Measurements from ENCODE around the gene PRG2.
"Not testable (repeated sequence)": the region's sequence is repeated elsewhere in the genome, so short reads cannot be mapped to it uniquely, and the experiment has no call there.

Gene PRG2

DNA sequence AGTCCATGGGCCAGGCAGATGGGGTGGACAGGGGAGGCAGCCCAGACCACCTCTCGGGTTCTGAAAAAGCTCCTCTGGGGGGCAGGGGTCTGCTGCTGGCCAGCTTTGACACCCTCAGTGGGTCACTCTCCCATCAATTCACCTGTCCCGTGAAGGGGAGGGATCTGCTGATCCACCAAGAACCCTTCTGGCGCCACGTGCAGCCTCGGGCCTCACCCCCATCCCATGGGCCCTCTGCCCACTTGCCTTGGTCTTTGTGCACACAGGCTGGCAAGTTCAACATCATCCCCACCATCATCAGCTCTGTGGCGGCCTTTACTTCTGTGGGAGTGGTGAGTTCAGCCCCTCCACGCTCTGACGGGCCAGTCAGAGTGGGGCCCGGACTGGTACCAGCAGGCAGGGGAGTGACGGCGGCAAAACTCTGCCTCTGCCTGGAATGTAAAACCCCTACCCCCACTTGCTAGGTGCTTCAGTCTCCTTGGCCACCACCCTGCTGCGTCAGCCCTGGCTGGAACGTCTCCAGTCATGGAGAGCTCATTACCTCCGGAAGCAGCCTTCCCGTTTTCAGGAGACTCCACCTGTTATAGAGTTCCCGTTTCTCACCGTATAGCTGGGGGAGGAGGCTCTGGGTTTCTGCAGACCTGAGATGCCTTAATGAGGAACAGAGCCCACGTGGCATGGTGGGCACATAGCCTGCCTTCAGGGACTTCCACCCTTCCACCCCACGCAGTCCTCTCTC lies 22.2 kb downstream of the PRG2 start:
- no peak for DNase-seq (ENCODE audit: low read depth)

DNA sequence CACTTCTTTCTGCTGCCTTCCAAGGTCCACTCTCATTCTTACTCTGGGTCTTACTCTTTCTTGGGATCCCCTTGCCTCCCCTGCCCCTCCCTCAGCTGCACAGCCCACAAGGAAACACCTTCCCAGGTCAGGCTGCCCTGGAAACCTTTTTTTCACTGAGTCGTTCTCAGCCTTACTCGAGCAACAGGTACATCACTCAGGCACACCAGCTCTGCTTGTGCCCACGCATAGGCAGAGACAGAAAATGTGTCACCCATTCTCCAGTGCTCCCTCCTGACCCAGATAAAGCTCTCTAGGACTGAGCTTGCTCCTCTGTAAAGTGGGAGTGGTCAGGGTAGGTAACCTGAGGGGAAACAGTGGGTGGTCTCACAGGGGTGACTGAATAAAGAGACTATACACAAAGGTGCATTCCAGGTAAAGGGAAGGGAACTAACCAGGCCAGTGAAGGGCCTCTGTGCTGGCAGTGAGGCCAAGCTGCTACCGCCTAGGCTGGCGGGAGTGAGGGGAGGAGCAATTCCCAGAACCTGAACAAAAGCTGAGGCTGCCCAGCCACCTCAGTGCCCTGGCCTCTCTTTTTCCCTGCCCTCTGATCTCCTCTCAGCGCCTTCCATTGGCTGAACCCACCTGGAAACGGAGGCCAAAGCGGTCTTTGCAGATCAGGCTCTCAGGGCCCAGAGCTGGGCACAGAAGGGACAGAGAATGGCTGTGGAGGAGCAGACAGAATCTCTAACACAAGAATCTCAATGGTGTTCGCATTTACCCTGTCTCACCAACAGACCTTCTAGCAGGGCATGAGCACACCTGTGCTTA lies 25.4 kb downstream of the PRG2 start:
- DNase-seq (ENCODE audit: low read depth), result no peak

DNA sequence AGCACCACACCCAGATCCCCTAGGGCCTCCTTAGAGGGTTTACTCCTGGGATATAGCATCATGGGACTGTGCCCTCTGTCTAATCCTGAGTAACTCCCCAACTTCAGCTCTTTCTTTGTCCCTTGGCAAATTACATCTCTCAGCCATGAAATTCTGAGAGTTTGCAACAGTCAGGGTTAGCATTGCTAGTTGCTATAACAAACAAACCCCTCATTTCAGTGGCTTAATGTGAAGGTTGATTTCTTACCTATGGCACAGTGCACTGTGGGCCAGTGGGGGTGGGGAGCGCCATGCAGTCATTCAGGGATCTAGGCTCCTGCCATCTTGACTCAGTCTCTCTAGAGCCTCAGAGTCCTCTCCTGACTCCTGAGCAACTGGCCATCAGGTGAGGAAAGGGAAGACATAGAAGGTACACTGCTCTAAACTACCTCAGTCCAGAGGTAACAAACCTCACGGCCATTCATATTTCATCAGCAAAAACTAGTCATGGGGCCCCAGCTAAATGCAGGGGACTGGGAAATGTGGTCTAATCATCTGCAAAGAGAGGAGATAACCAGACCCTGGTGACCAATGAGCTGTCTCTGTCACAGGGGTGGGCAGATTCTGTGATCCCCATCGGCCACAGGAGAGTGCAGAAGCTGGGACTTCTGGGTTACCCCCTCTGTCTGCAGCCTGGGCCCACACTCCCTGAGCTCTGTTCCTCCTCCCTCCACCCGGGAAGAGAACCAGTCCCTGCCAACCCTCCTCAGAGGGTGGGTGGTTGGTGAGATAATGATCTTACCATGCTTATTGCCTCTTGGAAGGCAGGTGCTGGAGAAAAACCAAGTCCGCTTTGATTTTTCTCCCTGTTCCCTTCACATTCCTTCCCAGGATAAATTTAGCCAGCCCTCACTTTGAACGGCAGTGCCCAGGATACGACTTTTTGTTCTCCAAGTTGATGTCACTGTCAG lies 27.0 kb downstream of the PRG2 start:
- DNase-seq (ENCODE audit: low read depth), result no peak

DNA sequence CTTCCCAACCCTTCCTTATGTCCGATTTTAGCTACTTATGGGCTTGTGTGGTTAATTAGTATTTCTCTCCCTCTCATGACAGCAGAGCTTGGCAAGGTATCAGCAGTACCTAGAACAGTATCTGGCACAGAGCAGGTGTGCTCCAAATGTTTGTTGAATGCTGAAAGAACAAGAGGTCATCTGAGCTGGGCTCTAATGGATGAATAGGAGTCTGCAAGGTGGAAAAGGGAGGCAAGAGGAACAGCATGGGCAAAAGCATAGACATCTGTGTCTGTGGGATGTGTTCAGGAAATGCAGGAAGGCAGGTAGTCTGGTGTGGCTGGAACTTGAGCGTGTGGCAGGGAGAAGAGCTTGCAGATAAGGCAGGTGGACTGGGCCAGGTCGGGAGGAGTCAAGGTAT lies 28.5 kb downstream of the PRG2 start:
- DNase-seq (ENCODE audit: low read depth), result no peak

DNA sequence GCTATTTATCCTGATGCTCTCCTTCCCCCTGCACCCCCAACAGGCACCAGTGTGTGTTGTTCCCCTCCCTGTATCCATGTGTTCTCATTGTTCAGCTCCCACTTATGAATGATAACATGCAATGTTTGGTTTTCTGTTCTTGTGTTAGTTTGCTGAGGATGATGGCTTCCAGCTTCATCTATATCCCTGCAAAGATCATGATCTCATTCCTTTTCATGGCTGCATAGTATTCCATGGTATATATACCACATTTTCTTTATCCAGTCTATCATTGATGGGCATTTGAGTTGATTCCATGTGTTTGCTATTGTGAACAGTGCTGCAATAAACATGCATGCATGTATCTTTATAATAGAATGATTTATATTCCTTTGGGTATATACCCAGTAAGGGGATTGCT lies 29.0 kb downstream of the PRG2 start:
- DNase-seq (ENCODE audit: low read depth), result not testable (repeated sequence)

DNA sequence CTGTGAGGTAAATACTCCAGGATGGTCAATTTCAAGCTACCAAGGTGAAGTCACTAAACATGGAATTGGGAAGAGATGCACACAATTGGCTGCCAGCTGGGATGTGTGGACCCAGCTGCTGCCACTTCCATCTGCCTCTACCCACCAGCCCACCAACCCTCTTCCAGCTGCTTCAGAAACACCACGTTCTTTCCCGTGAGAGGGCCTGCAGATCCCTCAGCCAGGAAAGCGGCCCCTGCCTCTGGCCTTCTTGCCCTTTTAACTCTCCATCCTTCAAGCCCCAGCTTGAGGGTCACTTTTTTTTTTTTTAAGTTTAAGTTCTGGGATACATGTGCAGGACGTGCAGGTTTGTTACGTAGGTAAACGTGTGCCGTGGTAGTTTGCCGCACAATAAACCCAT lies 29.5 kb downstream of the PRG2 start:
- no peak for DNase-seq (ENCODE audit: low read depth)

DNA sequence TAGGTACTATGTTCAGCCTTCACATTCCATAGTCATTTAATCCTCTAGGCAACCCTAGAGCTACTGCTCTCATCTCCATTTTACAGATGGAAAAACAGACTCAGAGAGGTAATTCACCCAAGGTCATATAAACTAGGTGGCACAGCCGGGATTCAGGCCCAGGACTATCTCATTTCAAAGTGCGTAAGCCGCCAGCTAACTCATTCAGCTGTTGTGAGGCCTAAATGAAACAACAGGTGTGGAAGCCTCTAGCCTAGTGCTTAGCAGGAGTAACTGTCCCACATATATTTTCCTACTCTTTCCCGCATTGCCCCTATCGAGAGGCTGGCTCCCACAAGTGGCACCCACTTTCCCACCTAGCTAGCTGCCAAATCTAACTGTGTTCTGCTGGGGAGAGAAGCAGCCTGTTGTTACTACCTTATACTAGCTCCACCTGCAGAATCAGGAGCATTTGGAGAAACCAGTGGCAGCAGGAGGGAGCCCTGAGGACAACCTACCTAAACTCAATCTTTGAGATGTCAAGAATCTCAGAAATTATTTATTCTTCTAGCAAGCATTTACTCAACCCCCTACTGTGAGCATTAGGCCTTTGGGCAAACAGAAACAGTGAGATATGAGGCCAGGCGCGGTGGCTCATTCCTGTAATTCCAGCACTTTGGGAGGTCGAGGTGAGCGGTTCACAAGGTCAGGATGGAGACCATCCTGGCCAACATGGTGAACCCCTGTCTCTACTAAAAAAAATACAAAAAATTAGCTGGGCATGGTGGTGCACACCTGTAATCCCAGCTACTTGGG lies 30.4 kb downstream of the PRG2 start:
- no peak for DNase-seq (ENCODE audit: low read depth)

DNA sequence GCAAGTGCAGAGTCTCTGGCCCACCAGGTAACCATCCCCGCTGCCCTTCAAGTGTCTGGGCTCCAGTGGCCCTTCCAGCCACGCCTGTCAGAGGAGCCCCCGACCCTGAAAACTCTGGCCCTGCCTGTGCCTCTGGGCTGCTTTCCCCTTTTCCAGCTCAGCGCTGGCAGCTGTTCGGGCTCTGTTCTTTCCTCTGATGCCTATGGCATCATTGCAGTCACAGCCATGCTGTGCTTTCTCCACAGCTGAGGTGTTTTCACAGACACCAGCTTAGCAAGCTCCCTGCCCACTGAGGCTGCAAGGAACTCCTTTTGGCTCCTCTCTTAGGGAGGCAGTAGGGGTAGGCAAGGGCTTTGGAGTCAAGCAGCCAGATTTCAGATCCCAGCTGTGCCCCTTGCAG lies 31.1 kb downstream of the PRG2 start:
- no peak for DNase-seq (ENCODE audit: low read depth)

DNA sequence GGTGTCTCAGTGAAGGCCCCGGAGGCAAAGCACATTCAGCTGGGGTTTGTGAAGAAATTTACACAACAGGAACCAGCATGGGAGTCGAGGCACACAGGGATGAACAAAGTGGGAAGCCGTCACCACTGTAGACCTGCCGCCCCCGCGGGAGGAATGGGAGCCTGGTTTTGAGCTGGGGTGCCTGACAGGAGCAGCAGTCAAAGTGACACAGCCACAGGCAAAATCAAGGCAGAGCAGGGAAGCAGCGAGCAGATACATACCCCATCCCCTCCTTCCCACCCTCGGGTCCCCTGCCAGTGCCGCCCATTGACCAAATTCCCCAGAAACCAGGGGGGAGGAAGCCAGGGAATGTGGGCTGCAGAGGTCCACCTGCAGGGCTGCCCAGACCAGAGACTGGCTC lies 31.5 kb downstream of the PRG2 start:
- DNase-seq (ENCODE audit: low read depth), result no peak

DNA sequence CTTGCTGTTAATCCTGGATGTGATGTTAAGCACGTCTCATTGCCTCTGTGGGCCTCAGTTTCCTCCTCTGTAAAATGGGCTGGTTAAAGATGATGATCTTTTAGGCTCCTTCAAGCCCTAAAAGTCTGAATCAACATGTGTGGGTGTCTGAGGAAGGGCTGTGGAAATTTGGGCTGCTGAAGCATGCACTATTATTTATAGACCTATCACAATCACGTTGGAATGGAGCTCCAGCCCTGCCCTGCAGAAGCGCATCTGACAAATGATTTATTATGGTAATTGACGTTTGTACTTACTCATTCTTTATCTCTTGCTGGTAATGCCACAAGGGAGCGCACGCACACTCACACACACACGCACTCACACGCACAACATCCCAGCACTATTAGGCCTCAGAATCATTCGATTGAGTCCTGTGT lies 31.9 kb downstream of the PRG2 start:
- DNase-seq (ENCODE audit: low read depth), result no peak

DNA sequence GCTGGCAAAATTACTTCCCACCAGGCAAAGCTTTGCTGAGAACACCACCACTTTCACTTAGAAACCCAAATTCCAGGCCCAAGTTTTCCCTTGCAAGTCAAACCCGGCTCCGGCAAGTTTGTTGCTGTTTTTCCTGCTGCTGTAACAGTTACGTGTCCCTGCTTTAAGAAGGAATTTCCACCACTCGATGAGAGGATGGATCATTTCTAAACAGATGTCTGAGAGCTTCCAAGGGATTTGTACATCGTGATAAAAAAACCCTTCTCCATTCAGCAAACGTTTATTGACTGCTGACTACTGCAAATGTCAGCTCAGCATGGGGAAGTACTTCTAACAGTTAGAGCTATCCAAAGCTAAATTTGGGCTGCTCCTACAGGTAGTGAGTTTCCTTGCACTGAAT lies 32.6 kb downstream of the PRG2 start:
- DNase-seq (ENCODE audit: low read depth), result no peak

DNA sequence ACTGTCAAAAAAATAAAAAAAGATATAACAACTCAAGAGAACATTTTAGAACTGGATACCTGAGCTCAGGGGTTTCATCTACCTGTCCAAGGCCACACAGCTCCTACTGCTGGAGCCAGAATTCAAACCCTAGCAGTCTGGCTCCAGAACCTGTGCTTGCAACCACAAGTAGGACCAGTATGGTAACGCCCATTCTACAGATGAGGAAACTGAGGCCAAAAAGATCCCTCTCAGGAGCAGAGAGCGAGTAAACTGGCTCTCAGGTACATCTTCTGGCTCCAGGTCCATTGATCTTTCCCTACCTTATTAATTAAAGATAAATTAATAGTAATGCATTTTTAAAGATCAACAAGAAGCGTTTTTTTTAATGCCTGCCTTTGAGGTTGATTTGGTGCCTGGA lies 33.1 kb downstream of the PRG2 start:
- no peak for DNase-seq (ENCODE audit: low read depth)

DNA sequence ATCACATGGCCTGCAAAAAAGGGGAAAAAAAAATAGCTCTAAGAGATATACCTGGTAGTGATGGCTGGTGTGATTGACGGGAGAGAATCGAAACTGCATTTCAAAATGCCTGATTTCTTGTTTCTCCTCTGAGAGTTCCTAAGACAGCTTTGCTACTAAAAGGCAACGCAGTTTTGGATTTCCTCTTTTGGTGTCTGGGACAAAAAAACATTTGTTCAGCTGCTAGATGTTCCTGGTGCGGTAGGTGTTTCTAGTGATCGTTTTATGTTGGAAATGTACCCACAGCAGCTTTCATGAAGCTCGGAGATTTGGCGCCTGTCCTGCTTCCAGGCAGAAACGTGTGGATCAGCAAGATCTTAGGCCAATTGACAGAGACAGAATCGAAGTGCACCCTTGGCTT lies 34.2 kb downstream of the PRG2 start:
- no peak for DNase-seq (ENCODE audit: low read depth)

DNA sequence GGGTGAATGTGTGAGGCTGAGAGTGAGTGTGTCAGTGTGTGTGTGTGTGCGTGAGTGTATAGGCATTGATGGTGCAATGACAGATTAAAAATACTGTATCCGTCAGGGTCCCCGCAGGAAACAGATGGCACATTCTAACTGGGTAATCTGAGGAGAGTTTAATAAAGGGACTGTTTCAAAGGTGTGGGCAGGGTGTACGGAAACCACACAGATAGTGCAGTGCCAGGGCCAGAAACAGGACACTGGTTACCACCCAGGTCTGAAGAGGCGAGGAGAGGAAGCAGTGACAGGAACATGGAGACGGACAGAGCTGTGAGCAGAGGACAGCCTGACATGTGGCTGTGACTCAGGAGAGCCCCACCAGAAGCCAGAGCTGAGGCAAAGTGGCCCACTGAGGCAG lies 35.8 kb downstream of the PRG2 start:
- DNase-seq (ENCODE audit: low read depth), result no peak

DNA sequence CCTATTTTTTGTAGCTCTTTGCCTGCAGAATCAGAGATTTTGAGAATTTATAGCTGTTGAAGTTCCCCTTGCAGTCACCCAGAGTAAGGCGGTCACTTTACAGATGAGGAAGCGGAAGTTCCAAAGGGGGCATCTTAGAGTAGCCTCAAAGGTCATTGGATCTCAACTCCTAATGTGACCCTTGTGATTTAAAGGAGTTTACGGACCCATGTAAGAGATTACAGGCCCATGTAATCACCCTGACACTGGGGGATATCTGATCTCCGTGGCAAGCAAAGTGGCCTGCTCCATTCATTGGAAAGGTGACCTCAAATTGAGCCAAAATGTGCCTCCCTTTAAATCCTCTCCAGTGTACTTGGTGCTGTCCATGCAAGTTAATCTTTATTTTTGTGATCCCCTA lies 36.6 kb downstream of the PRG2 start:
- no peak for DNase-seq (ENCODE audit: low read depth)

DNA sequence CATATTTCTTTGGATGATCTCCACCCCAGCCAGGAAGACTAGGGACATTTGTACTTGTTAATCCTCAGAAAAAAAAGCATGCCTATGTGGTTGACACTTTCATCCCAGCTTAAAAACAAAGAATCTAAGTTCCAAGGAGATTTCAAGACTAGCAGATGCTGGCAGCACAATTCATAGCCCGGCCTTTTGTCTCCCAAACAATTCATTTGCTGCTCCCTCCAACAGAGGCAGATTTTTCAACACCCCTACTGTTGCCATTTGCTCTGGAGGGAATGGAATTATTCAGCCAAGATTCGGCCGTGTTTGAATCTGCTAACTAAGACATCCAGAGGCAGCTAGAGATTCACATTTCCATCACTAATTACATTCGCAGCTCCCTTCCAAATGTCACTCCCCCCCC lies 37.0 kb downstream of the PRG2 start:
- no peak for DNase-seq (ENCODE audit: low read depth)

DNA sequence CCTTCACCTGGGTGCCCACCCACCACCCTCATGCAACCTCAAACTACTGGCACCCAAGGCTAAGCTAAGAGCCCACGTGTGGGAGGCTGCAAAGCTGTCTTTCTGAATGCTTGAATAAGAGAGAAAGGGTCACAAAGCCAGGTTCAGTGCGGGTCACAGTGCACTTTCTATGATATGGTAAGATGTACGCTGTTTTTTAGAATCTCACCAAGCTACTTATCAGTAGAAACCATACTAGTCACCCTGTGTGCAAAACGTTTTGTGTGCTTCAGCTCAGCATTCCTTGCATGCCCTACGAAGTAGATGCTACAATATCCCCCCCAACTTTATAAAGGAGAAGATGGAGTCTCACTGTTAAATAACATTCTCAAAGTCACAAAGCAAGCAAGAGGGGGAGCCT lies 37.4 kb downstream of the PRG2 start:
- no peak for DNase-seq (ENCODE audit: low read depth)

DNA sequence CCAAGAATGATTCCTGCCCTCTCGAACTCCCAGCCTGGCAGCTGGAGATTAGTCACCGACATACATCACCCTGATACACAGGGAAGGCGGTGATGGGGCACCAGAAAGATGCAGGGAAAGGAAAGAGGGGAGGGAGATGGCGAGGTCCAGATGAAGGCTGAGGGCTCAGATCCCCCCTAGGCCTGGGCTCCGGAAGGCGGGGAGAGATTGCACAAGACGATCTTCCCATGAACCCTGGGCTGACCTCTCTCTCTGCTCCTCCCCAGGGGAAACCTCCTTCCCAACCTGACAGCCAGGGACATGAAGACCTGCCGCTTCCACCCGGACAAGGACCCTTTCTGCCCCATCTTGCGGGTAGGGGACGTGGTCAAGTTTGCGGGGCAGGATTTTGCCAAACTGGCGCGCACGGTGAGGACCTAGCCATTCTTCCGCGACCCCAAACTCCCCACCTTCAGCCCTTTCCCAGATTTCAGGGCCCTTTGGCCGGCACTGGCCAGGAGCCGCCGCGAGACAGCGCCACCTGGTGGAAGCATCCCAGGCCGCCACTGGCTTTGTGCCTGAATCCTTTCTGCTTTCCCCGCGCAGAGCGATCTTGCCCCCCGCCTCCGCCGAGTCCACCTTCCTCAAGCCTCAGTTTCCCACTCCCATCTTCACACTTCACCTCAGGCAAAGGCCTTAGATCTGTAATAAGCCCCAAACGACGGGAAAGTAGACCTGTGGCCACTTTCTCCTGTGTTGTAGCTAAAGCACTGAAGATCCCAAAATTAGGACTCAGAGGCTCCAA lies 40.8 kb downstream of the PRG2 start:
- peak; percentile 38 for DNase-seq (ENCODE audit: low read depth)

DNA sequence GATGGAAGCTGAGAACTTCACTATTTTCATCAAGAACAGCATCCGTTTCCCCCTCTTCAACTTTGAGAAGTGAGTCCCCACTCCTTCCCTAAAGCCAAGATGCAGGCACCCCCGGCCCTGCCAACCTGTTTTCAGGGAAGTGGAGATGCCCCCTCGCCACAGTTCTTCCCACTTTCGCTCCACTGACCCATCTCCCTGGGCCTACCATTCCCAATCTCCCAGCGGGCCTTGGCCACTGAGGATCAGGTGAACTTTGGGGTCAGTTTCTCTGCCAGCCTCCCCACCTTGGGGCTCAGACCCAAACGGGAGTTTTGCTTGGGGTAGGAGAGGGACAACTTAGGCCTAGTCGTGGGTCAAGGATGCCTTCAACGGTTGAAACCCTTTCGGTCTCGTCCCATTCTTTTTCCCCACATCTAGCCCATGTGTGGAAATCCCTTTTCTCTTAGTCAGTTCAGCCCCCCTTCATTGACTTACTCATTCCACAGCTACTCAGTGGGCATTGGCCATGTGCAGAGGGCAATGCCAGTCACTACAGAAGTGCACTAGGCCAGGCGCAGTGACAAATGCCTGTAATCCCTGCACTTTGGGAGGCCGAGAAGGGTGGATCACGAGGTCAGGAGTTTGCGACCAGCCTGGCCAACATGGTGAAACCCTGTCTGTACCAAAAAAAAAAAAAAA lies 41.7 kb downstream of the PRG2 start:
- no peak for DNase-seq (ENCODE audit: low read depth)

DNA sequence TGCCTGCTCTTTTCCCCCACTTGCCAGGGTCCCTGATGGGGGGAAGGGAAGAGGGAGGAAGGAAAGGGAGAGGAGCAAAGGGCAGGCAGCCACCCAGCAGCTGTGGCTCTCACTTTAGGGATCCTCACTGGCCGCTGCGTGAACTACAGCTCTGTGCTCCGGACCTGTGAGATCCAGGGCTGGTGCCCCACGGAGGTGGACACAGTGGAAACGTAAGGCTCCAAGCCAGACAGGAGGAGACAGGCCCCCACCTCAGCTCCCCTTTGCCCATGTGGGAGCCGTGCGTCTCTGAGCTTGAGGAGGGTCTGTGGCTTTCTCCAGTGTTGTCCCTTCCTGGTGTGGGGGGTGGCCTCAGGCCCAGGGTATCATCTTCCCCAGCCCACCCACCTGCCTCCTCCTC lies 42.4 kb downstream of the PRG2 start:
- no peak for DNase-seq (ENCODE audit: low read depth)

All from stimulated activated CD8-positive, alpha-beta memory T cell treated with anti-CD3 and anti-CD28 coated beads, Interleukin-15, amount 100 ng/mL, for 1 hour (primary cell).